HG02610 (cell line): Measurements from ENCODE around the gene RPSA.
"Not testable (repeated sequence)": the region's sequence is repeated elsewhere in the genome, so short reads cannot be mapped to it uniquely, and the experiment has no call there.

Source experiments
- ATAC-seq: cut with Tn5 transposase; IDR thresholded peaks from one replicate; pipeline ENCODE4 v1.9.1; 2021; ENCODE audit warnings: mild to moderate bottlenecking, moderate library complexity; ENCODE audit not compliant: unreplicated experiment

Gene RPSA

DNA sequence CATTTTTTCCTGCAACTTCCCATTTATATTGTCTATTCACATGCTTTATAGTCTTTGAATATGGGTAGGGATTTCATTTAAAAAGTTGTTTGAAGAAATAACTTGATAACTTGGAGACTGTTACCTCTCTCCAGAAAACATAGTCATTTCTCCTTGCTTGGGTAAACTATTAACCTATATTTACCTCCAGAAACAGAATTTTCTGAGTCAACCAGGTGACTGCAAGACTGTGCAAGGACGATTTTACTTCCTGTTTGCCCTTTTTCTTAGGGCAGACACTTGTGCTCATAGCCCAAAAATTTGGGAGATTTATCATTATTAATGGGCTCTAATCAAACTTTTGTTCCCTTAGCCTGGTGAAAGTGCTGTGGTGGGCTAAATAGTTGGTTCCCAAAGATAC is 46.6 kb downstream of the RPSA start:
- ATAC-seq, result no peak

DNA sequence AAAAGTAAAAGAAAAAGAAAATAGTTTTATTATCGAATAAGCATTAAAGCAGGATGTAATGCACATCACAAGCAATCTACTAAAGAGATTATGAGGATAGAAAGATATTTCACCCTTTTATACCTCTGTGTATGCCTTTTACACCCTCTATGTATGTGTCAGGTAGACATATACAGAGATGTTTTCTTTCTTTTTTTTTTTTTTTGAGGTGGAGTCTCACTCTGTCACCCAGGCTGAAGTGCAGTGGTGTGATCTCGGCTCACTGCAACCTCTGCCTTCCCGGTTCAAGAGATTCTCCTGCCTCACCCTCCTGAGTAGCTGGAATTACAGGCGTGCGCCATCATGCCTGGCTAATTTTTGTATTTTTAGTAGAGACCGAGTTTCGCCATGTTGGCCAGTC is 47.4 kb downstream of the RPSA start:
- ATAC-seq, result not testable (repeated sequence)

- no peak for ATAC-seq
These were observed 48.2 kb downstream of the RPSA start for GRCh38 chr3:39454591-39455217.

DNA sequence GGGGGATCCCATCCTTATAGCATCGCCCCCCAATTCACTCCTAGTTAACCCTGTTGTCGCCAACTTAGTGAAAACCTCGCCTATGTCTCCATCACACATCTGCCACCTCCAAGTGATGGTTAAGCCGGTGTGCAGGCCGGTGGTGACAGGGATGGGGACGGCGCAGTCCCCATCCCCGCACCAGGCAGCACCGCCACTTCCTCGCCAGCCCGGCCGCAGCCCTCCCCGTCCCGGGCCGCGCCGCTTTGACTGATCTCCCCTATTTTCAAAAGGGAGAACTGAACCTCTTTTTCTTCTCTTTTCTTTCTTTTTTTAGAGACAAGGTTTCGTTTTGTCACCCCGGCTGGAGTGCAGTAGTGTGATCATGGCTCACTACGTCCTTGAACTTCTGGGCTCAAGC is 49.6 kb downstream of the RPSA start:
- ATAC-seq, result no peak

DNA sequence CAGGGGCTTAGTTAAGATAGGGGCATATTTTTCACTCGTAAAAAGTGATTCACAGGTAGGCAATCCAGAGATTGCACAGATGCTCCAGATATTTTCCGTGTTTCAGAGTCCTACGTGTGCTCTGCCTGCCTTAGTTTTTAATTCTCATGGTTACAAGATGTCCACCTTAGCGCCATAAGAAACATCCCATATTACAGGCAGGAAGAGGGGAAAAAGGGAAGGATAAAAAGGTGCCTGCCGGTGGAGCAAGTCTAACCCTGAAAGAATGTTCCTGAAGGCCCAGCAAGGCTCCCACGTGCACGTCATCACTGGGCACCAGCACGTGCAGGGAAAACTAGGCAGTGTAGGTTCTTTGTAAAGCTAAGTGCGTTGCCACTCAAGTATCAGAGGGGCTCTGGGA is 50.8 kb downstream of the RPSA start:
- no peak for ATAC-seq

- ATAC-seq, result not testable (repeated sequence)
These were observed 52.1 kb downstream of the RPSA start for GRCh38 chr3:39458579-39458978.

- ATAC-seq, result no peak
These were observed 54.2 kb downstream of the RPSA start for GRCh38 chr3:39460677-39461076.
